Measurements from ENCODE around the gene SND1.

- TF ChIP-seq CTCF (conservative IDR thresholded peaks at IDR 0.05 in 1 of 2, IDR thresholded peaks at IDR 0.05 in 1 of 2; ENCODE audit: low read depth in 1 of 2, low read length in 2 of 2): no peak
- no peak for TF ChIP-seq EZH2 (IDR thresholded peaks at IDR 0.05; ENCODE audit: low read length, missing control alignments)
Measured at GRCh38 chr7:127612263-127612662, 39.7 kb upstream of the SND1 start.
